Measurements from ENCODE around the gene RAC3. TPM values are rescaled to one million over a fixed set of nuclear protein-coding genes. Genes with fewer than 3 reads are reported as not detected.

Gene RAC3
- total and polyA plus RNA-seq, 4 donors, result 0.63 to 6.3 (median 3.3) TPM

DNA sequence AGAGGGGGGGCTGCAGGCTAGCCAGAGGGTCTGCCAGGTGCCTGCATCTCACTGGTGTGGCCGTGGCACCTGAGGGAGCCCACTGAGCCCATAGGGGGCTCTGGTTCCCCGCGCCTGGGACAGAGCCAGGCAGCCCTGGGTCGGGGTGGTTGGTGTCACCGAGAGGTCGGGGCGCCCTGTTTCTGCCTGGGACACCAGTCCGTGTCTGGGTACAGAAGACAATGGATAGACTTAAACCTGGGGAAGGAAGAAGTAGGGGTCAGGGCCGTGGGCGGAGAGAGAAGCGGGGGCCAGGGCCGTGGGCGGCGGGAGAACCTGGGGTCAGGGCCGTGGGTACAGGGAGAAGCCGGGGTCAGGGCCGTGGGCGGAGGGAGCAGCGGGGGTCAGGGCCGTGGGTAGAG, 17.1 kb downstream of the RAC3 start:
- H3K36me3 ChIP-seq (ENCODE audit: control insufficient read depth in 4 of 4, insufficient read depth in 3 of 4, low read depth in 1 of 4, low read length in 3 of 4), result peaks cover 0 to 8% (median 2%) of the 10 kb centered on the region in 4 donors
- DNase-seq (ENCODE audit: low spot score), result no peak
- WGBS, result 61% methylated on average over 20 of the region's 20 CpGs

DNA sequence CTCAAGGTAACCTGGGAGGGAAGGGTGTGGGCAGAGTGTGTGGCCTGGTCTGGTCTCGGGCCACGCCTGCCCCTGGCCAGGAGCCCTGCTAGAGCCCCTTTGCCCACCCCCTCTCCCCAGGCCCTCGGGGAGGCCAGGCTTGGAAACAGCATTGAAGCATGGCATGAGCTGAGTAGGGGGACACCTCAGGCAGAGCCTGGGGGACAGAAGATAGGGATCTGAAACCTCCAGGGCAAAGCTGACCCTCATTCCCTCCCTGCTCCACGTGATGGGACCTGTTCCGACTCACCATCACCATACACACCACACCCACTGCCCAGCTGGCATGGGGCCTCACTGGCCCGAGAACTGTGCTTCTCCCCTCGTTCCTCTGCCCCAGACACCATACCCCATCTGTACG, 17.6 kb downstream of the RAC3 start:
- H3K4me1 ChIP-seq (ENCODE audit: control insufficient read depth in 4 of 4, insufficient read depth in 4 of 4, low read length in 3 of 4), result peaks cover 23 to 72% (median 59%) of the 10 kb centered on the region in 4 donors
- no peak for TF ChIP-seq RXRA (IDR thresholded peaks at IDR 0.05)
- TF ChIP-seq EGR1 (IDR thresholded peaks at IDR 0.05; ENCODE audit: low read depth in 2 of 2), result no peak
- TF ChIP-seq NR2F2 (IDR thresholded peaks at IDR 0.05), result no peak
- no peak overlapping the region for H3K9ac ChIP-seq (ENCODE audit: low read depth in 1 of 2, low read length in 2 of 2)
- H3K27ac ChIP-seq (ENCODE audit: low read depth in 1 of 2, low read length in 2 of 2), result peak overlapping the region; percentile 12
- no peak for DNase-seq (ENCODE audit: low spot score)
- peaks cover 0 to 8% (median 2%) of the 10 kb centered on the region in 4 donors for H3K36me3 ChIP-seq (ENCODE audit: control insufficient read depth in 4 of 4, insufficient read depth in 3 of 4, low read depth in 1 of 4, low read length in 3 of 4)
- H3K4me3 ChIP-seq (ENCODE audit: low read depth in 1 of 3, low read length in 3 of 3), result no peak overlapping the region
- WGBS, result 87% methylated on average over 8 of the region's 8 CpGs
- H3K9me3 ChIP-seq (ENCODE audit: control insufficient read depth in 4 of 4, low read length in 3 of 4), result no peaks in the 10 kb centered on the region
- no peaks in the 10 kb centered on the region for H3K27me3 ChIP-seq (ENCODE audit: control insufficient read depth in 4 of 4, insufficient read depth in 4 of 4, low read length in 3 of 4)

More for the DNA sequence above, 17.1 kb downstream of the RAC3 start:
- Histone ChIP-seq H3K4me3 (ENCODE audit: low read depth in 1 of 3, low read length in 3 of 3) (no peak overlapping the region), H3K27ac (ENCODE audit: low read depth in 1 of 2, low read length in 2 of 2) (peak overlapping the region in 1 of 2 donors; percentile 5), H3K4me1 (ENCODE audit: control insufficient read depth in 4 of 4, insufficient read depth in 4 of 4, low read length in 3 of 4) (peaks cover 23 to 67% (median 57%) of the 10 kb centered on the region in 4 donors), H3K9me3 (ENCODE audit: control insufficient read depth in 4 of 4, low read length in 3 of 4) (no peaks in the 10 kb centered on the region), H3K27me3 (ENCODE audit: control insufficient read depth in 4 of 4, insufficient read depth in 4 of 4, low read length in 3 of 4) (no peaks in the 10 kb centered on the region), H3K9ac (ENCODE audit: low read depth in 1 of 2, low read length in 2 of 2) (no peak overlapping the region)
- TF ChIP-seq, protein P1, sequence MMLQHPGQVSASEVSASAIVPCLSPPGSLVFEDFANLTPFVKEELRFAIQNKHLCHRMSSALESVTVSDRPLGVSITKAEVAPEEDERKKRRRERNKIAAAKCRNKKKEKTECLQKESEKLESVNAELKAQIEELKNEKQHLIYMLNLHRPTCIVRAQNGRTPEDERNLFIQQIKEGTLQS (IDR thresholded peaks at IDR 0.05), result no peak
- no peak for TF ChIP-seq TAF1 (conservative IDR thresholded peaks at IDR 0.05)
- no peak for TF ChIP-seq HNF4G (IDR thresholded peaks at IDR 0.05)
- TF ChIP-seq HNF4A (conservative IDR thresholded peaks at IDR 0.05), result no peak
- no peak for TF ChIP-seq RXRA (IDR thresholded peaks at IDR 0.05)
- no peak for TF ChIP-seq SP1 (IDR thresholded peaks at IDR 0.05)
- TF ChIP-seq, protein P2, sequence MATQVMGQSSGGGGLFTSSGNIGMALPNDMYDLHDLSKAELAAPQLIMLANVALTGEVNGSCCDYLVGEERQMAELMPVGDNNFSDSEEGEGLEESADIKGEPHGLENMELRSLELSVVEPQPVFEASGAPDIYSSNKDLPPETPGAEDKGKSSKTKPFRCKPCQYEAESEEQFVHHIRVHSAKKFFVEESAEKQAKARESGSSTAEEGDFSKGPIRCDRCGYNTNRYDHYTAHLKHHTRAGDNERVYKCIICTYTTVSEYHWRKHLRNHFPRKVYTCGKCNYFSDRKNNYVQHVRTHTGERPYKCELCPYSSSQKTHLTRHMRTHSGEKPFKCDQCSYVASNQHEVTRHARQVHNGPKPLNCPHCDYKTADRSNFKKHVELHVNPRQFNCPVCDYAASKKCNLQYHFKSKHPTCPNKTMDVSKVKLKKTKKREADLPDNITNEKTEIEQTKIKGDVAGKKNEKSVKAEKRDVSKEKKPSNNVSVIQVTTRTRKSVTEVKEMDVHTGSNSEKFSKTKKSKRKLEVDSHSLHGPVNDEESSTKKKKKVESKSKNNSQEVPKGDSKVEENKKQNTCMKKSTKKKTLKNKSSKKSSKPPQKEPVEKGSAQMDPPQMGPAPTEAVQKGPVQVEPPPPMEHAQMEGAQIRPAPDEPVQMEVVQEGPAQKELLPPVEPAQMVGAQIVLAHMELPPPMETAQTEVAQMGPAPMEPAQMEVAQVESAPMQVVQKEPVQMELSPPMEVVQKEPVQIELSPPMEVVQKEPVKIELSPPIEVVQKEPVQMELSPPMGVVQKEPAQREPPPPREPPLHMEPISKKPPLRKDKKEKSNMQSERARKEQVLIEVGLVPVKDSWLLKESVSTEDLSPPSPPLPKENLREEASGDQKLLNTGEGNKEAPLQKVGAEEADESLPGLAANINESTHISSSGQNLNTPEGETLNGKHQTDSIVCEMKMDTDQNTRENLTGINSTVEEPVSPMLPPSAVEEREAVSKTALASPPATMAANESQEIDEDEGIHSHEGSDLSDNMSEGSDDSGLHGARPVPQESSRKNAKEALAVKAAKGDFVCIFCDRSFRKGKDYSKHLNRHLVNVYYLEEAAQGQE (IDR thresholded peaks at IDR 0.05), result no peak
- TF ChIP-seq FOXA1 (IDR thresholded peaks at IDR 0.05), result no peak
- TF ChIP-seq, protein P3, sequence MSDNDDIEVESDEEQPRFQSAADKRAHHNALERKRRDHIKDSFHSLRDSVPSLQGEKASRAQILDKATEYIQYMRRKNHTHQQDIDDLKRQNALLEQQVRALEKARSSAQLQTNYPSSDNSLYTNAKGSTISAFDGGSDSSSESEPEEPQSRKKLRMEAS (IDR thresholded peaks at IDR 0.05), result no peak
- no peak for TF ChIP-seq YY1 (IDR thresholded peaks at IDR 0.05)
- TF ChIP-seq, protein P4, sequence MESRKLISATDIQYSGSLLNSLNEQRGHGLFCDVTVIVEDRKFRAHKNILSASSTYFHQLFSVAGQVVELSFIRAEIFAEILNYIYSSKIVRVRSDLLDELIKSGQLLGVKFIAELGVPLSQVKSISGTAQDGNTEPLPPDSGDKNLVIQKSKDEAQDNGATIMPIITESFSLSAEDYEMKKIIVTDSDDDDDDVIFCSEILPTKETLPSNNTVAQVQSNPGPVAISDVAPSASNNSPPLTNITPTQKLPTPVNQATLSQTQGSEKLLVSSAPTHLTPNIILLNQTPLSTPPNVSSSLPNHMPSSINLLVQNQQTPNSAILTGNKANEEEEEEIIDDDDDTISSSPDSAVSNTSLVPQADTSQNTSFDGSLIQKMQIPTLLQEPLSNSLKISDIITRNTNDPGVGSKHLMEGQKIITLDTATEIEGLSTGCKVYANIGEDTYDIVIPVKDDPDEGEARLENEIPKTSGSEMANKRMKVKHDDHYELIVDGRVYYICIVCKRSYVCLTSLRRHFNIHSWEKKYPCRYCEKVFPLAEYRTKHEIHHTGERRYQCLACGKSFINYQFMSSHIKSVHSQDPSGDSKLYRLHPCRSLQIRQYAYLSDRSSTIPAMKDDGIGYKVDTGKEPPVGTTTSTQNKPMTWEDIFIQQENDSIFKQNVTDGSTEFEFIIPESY (IDR thresholded peaks at IDR 0.05), result no peak
- TF ChIP-seq EGR1 (IDR thresholded peaks at IDR 0.05; ENCODE audit: low read depth in 2 of 2), result no peak
- TF ChIP-seq FOXA2 (IDR thresholded peaks at IDR 0.05), result no peak
- TF ChIP-seq JUND (IDR thresholded peaks at IDR 0.05), result no peak

Data from liver (tissue), 9 donors.